ENCODE measurements around the gene PRKAA1.
"Not testable (repeated sequence)": the region's sequence is repeated elsewhere in the genome, so short reads cannot be mapped to it uniquely, and the experiment has no call there.

PRKAA1 gene

DNA sequence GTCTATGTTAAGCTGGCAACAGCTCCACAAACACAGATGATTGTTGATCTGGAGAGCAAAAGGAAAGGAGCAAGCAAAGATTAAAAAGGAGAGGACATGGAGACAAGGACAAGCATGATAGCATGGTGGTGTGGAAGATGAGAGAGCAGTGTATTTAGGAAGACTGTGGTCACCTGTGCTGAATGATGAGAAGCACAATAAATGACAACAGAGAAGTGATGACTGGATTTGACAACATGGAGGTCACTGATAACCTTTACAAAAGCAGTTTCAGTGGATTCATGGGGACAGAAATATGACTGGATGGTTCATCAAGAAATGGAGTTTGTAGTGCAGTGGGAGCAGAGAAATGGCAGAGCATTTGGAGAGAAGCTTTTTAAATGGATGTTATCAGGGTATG is 62.6 kb downstream of the PRKAA1 start:
- TF ChIP-seq POLR2AphosphoS5 (IDR thresholded peaks at IDR 0.05; ENCODE audit: low read depth, low read length) (no peak), POLR2A (IDR thresholded peaks at IDR 0.05; ENCODE audit: low read depth, low read length) (no peak), TAF1 (IDR thresholded peaks at IDR 0.05; ENCODE audit: borderline replicate concordance, low read depth, low read length) (no peak)
- FAIRE-seq: no peak
- DNase-seq (ENCODE audit: insufficient read length): no peak

DNA sequence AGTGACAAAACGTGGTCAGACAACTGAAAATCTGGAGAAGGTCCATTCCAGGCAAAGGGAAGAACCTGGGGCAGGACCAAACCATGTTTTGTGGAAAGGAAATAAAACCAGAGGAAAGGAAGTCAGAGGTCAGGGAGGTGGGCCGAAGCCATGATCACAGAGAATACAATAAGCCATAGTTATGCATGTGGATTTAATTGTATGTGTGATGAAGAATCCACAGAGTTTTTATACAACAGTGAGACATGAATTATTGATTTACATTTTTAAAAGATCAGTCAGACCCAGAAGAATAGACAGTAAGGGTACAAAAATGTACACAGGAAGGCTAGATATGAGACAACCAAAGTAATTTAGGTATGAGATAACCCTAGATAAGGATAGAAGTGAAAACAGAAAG is 63.2 kb downstream of the PRKAA1 start:
- TF ChIP-seq TAF1 (IDR thresholded peaks at IDR 0.05; ENCODE audit: borderline replicate concordance, low read depth, low read length) (no peak), POLR2A (IDR thresholded peaks at IDR 0.05; ENCODE audit: low read depth, low read length) (no peak), POLR2AphosphoS5 (IDR thresholded peaks at IDR 0.05; ENCODE audit: low read depth, low read length) (no peak)
- DNase-seq (ENCODE audit: insufficient read length) (no peak), FAIRE-seq (no peak)

DNA sequence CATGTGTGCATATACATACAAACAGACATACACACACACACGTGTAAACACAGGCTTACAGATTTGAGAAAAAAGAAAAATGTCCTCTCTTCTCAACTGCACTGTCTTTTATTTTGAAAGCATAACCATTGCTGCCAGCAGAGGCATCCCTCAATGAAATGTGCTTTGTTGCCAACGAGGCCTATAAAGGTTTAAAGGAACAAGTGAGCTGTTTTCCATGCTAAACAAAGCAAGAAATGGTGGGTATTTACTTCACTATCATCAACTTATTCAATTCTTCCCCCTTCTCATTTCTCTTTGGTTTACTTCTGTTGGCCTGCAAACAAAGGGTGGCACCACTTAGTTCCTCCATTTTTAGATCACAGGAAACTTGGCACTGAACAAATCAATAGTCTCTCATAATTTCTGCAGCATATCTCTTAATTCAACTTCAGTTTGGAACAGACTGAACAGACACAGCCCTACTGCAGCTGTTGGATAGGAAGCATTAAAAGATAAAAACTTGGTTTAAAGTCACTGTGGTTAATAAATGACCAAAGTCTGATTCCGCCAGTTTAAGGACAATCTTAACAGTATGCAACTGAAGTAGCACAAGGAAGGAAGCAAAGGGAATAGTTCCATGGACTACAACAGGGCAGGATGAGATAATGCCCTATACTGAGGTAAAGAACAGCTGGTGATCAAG is 64.2 kb downstream of the PRKAA1 start:
- FAIRE-seq: no peak
- TF ChIP-seq TAF1 (IDR thresholded peaks at IDR 0.05; ENCODE audit: borderline replicate concordance, low read depth, low read length) (no peak), POLR2AphosphoS5 (IDR thresholded peaks at IDR 0.05; ENCODE audit: low read depth, low read length) (no peak), POLR2A (IDR thresholded peaks at IDR 0.05; ENCODE audit: low read depth, low read length) (no peak)
- DNase-seq (ENCODE audit: insufficient read length): no peak

DNA sequence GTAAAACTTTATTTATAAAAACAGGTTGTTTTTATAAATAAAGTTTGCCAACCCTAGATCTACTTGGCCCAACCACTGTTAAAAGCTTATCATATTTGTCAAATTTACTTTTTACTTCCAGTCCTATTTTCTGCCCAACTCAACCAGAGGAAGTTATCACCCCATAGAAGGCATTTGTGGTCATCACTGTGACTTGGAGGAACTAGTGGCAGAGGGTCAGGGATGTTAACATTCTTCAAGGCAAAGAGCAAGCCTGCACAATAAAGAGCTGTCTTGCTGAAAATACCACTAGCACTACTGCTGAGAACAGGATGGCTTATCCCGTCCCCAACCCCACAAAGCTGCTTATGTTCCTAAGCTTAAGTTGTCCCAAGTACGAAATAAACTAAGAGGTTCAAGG is 64.7 kb downstream of the PRKAA1 start:
- DNase-seq (ENCODE audit: insufficient read length) (no peak), FAIRE-seq (no peak)
- TF ChIP-seq TAF1 (IDR thresholded peaks at IDR 0.05; ENCODE audit: borderline replicate concordance, low read depth, low read length) (no peak), POLR2A (IDR thresholded peaks at IDR 0.05; ENCODE audit: low read depth, low read length) (no peak), POLR2AphosphoS5 (IDR thresholded peaks at IDR 0.05; ENCODE audit: low read depth, low read length) (no peak)

DNA sequence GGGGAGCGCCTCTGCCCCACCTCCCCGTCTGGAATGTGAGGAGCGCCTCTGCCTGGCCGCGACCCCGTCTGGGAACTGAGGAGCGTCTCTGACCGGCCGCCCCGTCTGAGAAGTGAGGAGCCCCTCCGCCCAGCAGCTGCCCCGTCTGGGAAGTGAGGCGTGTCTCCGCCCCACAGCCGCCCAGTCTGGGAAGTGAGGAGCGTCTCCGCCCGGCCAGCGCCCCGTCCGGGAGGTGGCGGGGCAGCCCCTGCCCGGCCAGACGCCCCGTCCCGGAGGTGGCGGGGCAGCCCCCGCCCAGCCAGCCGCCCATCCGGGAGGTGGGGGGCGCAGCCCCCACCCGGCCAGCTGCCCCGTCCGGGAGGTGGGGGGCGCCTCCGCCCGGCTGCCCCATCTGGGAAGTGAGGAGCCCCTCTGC is 75.7 kb downstream of the PRKAA1 start:
- FAIRE-seq; DNase-seq (ENCODE audit: insufficient read length): not testable (repeated sequence)

DNA sequence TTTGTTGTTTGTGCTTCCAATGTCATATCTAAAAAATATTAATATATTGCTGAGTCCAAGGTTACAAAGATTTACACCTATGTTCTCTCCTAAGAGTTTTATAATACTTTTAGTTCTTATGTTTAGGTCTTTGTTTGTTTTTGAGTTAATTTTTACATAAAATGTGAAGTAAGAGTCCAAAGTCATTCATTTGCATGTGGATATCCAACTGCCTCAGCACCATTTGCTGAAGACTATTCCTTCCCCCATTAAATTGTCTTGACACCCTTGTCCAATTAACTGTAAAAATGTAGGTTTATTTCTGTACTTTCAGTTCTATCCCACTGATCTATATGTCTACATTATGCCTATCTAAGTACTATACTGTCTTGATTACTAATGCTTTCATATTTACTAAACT is 78.1 kb downstream of the PRKAA1 start:
- TF ChIP-seq POLR2A (IDR thresholded peaks at IDR 0.05; ENCODE audit: low read depth, low read length) (no peak), TAF1 (IDR thresholded peaks at IDR 0.05; ENCODE audit: borderline replicate concordance, low read depth, low read length) (no peak), POLR2AphosphoS5 (IDR thresholded peaks at IDR 0.05; ENCODE audit: low read depth, low read length) (no peak)
- no peak for FAIRE-seq
- no peak for DNase-seq (ENCODE audit: insufficient read length)

DNA sequence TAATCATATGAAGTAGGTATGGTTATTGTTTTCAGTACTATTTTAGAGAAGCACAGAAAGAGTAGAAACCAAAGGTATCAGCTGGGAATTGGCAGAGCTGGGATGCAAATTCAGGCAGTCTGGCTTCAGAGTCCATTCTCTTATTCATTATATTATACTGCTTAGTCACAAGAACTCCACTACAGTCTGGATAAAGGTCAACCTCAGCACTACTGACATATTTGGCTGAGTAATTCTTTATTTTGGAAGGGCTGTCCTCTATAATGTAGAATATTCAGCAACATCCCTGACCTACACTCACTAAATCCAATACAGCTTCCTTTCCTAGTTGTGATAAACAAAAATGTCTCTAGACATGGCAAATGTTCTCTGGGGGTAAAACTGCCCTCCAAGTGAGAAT is 80.9 kb downstream of the PRKAA1 start:
- DNase-seq (ENCODE audit: insufficient read length): no peak
- TF ChIP-seq TAF1 (IDR thresholded peaks at IDR 0.05; ENCODE audit: borderline replicate concordance, low read depth, low read length) (no peak), POLR2AphosphoS5 (IDR thresholded peaks at IDR 0.05; ENCODE audit: low read depth, low read length) (no peak), POLR2A (IDR thresholded peaks at IDR 0.05; ENCODE audit: low read depth, low read length) (no peak)
- no peak for FAIRE-seq

DNA sequence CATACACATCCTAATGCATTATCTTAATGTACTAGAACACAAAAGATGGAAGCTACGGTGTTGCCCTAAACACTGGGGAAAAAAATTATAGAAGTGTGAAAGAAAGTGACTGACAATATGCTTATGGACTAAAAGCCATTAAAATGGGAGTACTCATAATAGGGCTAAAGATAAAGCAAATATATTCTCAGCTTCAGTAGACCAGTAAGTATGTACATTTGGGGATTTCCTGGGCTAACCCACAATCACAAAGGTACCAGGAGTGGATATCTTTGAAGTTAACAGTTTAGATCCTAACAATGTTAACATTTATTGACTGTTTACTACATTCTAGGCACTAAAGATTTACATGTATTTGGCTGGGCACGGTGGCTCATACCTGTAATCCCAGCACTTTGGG is 81.6 kb downstream of the PRKAA1 start:
- TF ChIP-seq POLR2AphosphoS5 (IDR thresholded peaks at IDR 0.05; ENCODE audit: low read depth, low read length): no peak
- no peak for TF ChIP-seq TAF1 (IDR thresholded peaks at IDR 0.05; ENCODE audit: borderline replicate concordance, low read depth, low read length)
- no peak for TF ChIP-seq POLR2A (IDR thresholded peaks at IDR 0.05; ENCODE audit: low read depth, low read length)
- FAIRE-seq: no peak

DNA sequence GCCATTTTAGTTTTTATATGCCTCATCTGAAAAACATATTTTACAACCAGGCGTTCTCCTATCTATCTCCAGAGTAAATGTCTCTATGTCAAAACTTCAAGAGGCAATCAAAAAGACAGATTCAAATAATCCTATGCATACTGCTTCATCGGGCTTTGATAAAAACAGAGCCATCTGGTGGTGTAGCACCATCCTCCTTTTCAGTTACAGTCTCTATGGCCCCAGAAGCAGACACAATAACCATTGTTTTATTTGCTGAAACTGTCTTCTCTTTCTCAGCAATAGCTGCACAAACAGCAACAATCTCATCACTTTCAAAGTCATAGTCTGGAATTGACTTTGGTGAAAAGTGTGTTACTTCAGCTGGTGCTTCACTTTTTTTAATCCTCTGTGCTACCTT is 82.2 kb downstream of the PRKAA1 start:
- FAIRE-seq: peak; percentile 63
- TF ChIP-seq POLR2A (IDR thresholded peaks at IDR 0.05; ENCODE audit: low read depth, low read length) (no peak), POLR2AphosphoS5 (IDR thresholded peaks at IDR 0.05; ENCODE audit: low read depth, low read length) (no peak), TAF1 (IDR thresholded peaks at IDR 0.05; ENCODE audit: borderline replicate concordance, low read depth, low read length) (no peak)
- DNase-seq (ENCODE audit: insufficient read length): no peak

More for the DNA sequence above, 81.6 kb downstream of the PRKAA1 start:
- DNase-seq (ENCODE audit: insufficient read length): no peak

DNA sequence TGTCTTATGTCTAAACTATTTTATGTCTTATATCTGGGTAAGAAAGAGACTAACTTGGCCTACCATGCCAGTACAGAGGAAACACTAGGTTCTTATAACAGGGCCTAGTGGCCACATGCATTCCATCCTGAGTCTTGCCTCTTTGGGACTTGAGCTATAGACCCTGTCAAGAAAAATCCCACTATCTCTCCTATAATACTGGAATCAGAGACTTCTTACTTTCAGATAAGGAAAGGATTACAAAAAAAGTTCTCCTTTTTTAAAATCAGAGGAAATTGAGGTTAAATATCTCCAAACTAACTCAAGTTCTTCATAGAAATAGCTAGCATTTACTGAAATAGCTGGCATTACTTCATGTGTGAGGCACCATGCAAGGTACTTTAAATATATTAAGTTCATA is 84.2 kb downstream of the PRKAA1 start:
- FAIRE-seq (no peak), DNase-seq (ENCODE audit: insufficient read length) (no peak)
- TF ChIP-seq TAF1 (IDR thresholded peaks at IDR 0.05; ENCODE audit: borderline replicate concordance, low read depth, low read length) (no peak), POLR2A (IDR thresholded peaks at IDR 0.05; ENCODE audit: low read depth, low read length) (no peak), POLR2AphosphoS5 (IDR thresholded peaks at IDR 0.05; ENCODE audit: low read depth, low read length) (no peak)

DNA sequence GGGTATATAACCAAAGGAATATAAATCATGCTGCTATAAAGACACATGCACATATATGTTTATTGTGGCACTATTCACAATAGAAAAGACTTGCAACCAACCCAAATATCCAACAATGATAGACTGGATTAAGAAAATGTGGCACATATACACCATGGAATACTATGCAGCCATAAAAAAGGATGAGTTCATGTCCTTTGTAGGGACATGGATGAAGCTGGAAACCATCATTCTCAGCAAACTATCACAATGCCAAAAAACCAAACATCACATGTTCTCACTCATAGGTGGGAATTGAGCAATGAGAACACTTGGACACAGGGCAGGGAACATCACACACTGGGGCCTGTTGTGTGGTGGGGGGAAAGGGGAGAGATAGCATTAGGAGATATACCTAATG is 87.6 kb downstream of the PRKAA1 start:
- FAIRE-seq; DNase-seq (ENCODE audit: insufficient read length): not testable (repeated sequence)

Data from GM12892 (cell line).